Nephron (organoid): Measurements from ENCODE around the gene FLVCR1.
"Not testable (repeated sequence)": the region's sequence is repeated elsewhere in the genome, so short reads cannot be mapped to it uniquely, and the experiment has no call there.

Experiments used
- H3K27ac Mint-ChIP-seq, 3 experiments: 2 replicates each; pipeline ENCODE4 v1.8.0; 2020; ENCODE audit warnings: mixed read lengths in 3 of 3, mild to moderate bottlenecking in 2 of 3, moderate library complexity in 1 of 3
- H3K27me3 Mint-ChIP-seq: 2 replicates; pipeline ENCODE4 v1.8.0; 2021; ENCODE audit warnings: low read depth, mild to moderate bottlenecking, moderate library complexity, mixed read lengths
- H3K36me3 Mint-ChIP-seq: 2 replicates; pipeline ENCODE4 v1.8.0; 2020; ENCODE audit warnings: low read depth, mixed read lengths
- H3K4me1 Mint-ChIP-seq: 2 replicates; pipeline ENCODE4 v1.8.0; 2020; ENCODE audit warnings: mixed read lengths
- H3K4me3 Mint-ChIP-seq, 3 experiments: 2 replicates each; pipeline ENCODE4 v1.8.0; 2020; ENCODE audit warnings: mild to moderate bottlenecking in 3 of 3, mixed read lengths in 3 of 3, moderate library complexity in 2 of 3
- H3K9me3 Mint-ChIP-seq: 2 replicates; pipeline ENCODE4 v1.8.0; 2020; ENCODE audit warnings: mixed read lengths
- TF ChIP-seq, protein P1 (sequence below), 3 experiments: fragments of 200-600 bp; sonication (generic); IDR thresholded peaks; one replicate each; pipeline ENCODE4 v1.5.0; 2021; ENCODE audit warnings: antibody characterized with exemption in 3 of 3; ENCODE audit not compliant: unreplicated experiment in 3 of 3

The FLVCR1 gene

DNA sequence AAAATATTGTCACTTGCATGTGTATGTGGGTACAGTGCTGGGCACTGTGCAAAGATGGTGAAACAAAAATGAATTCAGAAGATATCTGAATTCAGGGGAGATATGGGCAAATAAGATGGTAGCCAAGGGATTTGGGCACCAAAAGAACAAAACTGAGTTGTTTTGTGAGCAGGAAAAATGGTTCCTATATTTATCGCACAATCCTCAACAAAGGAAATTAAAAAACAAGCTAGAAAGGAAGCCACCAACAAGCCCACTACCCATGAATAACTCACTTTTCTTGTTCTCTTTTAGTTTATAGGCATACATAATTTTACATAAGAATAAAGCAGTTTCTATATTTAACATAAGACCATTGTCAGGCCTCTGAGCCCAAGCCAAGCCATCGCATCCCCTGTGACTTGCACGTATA lies 51.6 kb downstream of the FLVCR1 start:
- Mint-ChIP-seq H3K4me1 (peaks cover 9% of the 10 kb centered on the region), H3K4me3 (no peak overlapping the region), H3K9me3 (peaks cover 10% of the 10 kb centered on the region), H3K36me3 (no peaks in the 10 kb centered on the region), H3K27me3 (peaks cover 46% of the 10 kb centered on the region), H3K27ac (no peak overlapping the region)
- TF ChIP-seq, protein P1, sequence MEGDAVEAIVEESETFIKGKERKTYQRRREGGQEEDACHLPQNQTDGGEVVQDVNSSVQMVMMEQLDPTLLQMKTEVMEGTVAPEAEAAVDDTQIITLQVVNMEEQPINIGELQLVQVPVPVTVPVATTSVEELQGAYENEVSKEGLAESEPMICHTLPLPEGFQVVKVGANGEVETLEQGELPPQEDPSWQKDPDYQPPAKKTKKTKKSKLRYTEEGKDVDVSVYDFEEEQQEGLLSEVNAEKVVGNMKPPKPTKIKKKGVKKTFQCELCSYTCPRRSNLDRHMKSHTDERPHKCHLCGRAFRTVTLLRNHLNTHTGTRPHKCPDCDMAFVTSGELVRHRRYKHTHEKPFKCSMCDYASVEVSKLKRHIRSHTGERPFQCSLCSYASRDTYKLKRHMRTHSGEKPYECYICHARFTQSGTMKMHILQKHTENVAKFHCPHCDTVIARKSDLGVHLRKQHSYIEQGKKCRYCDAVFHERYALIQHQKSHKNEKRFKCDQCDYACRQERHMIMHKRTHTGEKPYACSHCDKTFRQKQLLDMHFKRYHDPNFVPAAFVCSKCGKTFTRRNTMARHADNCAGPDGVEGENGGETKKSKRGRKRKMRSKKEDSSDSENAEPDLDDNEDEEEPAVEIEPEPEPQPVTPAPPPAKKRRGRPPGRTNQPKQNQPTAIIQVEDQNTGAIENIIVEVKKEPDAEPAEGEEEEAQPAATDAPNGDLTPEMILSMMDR (IDR thresholded peaks at IDR 0.05; ENCODE audit: unreplicated experiment in 3 of 3), result no peak

DNA sequence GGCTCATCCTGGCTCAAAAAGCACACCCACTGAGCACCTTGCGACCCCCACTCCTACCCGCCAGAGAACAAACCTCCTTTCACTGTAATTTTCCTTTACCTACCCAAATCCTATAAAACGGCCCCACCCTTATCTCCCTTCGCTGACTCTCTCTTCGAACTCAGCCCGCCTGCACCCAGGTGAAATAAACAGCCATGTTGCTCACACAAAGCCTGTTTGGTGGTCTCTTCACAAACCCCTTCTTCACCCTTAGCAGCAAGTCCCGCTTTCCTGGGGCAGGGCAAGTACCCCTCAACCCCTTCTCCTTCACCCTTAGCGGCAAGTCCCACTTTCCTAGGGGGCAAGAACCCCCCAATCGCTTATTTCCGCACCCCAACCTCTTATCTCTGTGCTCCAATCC lies 52.1 kb downstream of the FLVCR1 start:
- not testable (repeated sequence) for H3K27ac Mint-ChIP-seq, H3K36me3 Mint-ChIP-seq, H3K9me3 Mint-ChIP-seq, H3K4me3 Mint-ChIP-seq
- Mint-ChIP-seq H3K4me1 (peaks cover 15% of the 10 kb centered on the region), H3K27me3 (peaks cover 49% of the 10 kb centered on the region)

DNA sequence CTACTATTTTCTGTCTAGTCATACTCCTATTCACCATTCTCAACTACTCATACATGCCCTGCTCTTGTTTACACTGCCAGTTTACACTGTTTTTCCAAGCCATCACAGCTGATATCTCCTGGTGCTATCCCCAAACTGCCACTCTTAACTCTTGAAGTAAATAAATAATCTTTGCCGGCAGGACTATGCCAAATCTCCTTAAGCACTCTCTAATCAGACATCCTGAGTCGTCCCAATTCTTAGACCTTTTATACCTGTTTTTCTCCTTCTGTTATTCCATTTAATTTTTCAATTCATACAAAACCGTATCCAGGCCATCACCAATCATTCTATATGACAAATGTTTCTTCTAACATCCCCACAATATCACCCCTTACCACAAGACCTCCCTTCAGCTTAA lies 55.6 kb downstream of the FLVCR1 start:
- H3K36me3 Mint-ChIP-seq, H3K27ac Mint-ChIP-seq, H3K9me3 Mint-ChIP-seq, H3K4me3 Mint-ChIP-seq: not testable (repeated sequence)
- Mint-ChIP-seq H3K27me3 (peaks cover 52% of the 10 kb centered on the region), H3K4me1 (peaks cover 28% of the 10 kb centered on the region)

DNA sequence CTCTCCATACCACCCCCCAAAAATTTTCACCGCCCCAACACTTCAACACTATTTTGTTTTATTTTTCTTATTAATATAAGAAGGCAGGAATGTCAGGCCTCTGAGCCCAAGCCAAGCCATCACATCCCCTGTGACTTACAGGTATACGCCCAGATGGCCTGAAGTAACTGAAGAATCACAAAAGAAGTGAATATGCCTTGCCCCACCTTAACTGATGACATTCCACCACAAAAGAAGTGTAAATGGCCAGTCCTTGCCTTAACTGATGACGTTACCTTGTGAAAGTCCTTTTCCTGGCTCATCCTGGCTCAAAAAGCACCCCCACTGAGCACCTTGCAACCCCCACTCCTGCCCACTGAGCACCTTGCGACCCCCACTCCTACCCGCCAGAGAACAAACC lies 56.0 kb downstream of the FLVCR1 start:
- H3K4me1 Mint-ChIP-seq, result peaks cover 28% of the 10 kb centered on the region
- H3K4me3 Mint-ChIP-seq, H3K9me3 Mint-ChIP-seq, H3K36me3 Mint-ChIP-seq: not testable (repeated sequence)
- H3K27me3 Mint-ChIP-seq, result peaks cover 52% of the 10 kb centered on the region
- peak overlapping the region in 1 of 3 experiments; percentile 60 for H3K27ac Mint-ChIP-seq

DNA sequence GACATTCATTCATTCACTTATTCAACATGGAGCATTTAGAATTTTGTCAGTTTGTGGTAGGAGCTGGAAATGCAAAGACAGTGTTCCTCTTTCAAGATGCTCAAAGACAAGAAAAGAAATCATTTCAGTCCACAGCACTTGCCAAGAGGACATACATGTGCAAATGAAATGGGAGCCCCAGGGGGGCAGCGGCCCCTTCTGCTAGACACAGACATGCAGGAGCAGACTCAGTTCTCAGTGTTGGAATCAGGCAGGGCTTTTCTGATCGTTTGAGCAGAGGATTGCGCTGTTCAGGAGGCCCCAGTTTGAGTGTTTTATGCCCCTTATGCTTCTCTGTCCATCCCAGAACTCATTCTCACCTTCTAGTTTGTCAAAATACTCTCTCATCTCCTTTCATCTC lies 56.7 kb downstream of the FLVCR1 start:
- Mint-ChIP-seq H3K4me1 (peaks cover 28% of the 10 kb centered on the region), H3K4me3 (peak overlapping the region in 1 of 3 experiments; percentile 7), H3K36me3 (no peaks in the 10 kb centered on the region), H3K9me3 (no peaks in the 10 kb centered on the region), H3K27me3 (peaks cover 47% of the 10 kb centered on the region), H3K27ac (peak overlapping the region; percentile 60 to 83 (median 60))
- TF ChIP-seq, protein P1 (IDR thresholded peaks at IDR 0.05; ENCODE audit: unreplicated experiment in 3 of 3), result no peak

DNA sequence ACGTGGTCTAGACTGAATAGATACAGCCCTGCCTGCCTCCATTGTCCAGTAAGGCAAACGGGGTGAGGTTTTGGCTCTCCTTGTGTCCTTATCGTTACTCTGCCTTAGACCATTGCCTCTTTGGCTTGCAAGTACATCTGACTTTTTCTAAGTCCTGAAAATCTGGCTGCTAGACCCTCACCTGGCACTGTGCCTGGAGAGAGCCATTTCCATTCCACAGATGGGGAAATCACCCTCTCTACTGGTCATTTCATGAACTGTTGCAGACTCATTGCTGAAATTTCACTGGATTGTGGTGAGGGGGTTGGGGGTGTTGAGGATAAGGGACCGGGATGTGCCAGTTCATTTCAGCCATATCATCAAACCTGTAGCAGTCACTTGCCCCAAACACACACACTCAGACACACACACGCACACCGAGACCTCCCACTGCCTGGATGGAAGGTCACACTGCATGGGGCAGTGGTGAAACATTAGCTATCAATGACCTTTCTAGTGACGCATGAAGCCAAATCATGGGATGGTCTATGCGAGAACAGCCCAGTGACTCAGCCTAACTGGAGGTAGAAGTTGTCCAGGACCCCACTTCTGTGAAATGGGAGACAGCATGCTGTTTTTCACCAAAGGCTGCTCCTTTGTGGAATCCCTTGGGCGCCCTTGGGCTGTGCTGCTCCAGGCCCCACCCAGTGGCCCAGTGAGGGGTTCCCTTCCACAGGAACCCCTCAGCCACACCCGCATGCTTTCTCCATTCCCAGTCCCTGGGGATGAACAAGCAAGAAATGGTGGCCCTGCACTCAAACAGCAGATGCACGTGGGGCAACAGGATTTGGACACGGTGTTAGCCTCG lies 57.4 kb downstream of the FLVCR1 start:
- Mint-ChIP-seq H3K27ac (peak overlapping the region; percentile 60 to 83 (median 60)), H3K4me3 (peak overlapping the region in 2 of 3 experiments; percentile 7 to 24), H3K4me1 (peaks cover 28% of the 10 kb centered on the region), H3K27me3 (peaks cover 40% of the 10 kb centered on the region), H3K9me3 (no peaks in the 10 kb centered on the region), H3K36me3 (no peaks in the 10 kb centered on the region)
- TF ChIP-seq, protein P1 (IDR thresholded peaks at IDR 0.05; ENCODE audit: unreplicated experiment in 3 of 3), result peak; percentile 35 to 65 (median 56)

DNA sequence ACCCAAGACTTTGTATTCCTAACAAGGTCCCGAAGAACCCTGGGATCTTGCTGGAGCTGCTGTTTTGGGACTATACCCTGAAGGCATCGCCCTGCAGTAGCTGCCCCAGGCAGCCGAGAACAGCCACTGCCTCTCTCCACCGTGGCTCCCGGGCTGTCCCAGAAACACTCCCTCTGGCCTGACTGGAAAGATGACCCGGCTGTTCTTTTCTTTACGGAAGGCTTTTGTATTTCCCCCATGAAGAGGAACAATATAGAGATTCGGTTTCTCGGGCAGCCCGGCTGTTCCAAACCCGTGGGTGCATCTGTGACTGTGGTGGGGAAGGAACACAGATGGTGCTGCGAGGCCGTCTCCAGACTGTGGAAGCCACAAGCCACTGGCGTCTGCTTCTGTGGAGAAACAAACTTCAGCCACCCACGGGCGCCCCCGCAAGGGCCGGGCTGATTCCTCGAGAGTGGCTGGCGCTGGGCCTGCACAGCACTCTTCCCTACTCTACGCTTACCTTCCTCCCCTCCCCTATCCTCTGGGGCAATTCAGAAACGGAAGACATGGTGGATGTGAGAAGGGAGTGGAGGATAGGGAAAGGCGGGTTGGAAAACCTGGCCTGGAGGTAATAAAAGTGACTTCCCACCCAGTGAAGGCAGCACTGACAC lies 58.5 kb downstream of the FLVCR1 start:
- Mint-ChIP-seq H3K36me3 (no peaks in the 10 kb centered on the region), H3K9me3 (no peaks in the 10 kb centered on the region), H3K27ac (peak overlapping the region; percentile 62 to 78 (median 75)), H3K27me3 (peaks cover 28% of the 10 kb centered on the region), H3K4me1 (peaks cover 33% of the 10 kb centered on the region), H3K4me3 (peak overlapping the region; percentile 14 to 66 (median 43))
- TF ChIP-seq, protein P1 (IDR thresholded peaks at IDR 0.05; ENCODE audit: unreplicated experiment in 3 of 3), result no peak
